Ovary (tissue), 9 donors: ENCODE results near the gene PFDN4. TPM values are rescaled to one million over a fixed set of nuclear protein-coding genes. Genes with fewer than 3 reads are reported as not detected.

Source experiments
- DNase-seq, 5 donors: peaks; one replicate each; pipeline ENCODE4 v3.0.0-alpha.2; 2019 to 2020
- H3K27ac ChIP-seq, 2 donors: fragments of 200-600 bp; one replicate each; pipeline versions ENCODE4 v1.5.1 to v1.8.0; 2019 to 2022
- H3K27me3 ChIP-seq: fragments of 200-600 bp; one replicate; pipeline ENCODE4 v1.8.0; 2022
- H3K36me3 ChIP-seq: fragments of 200-600 bp; sonication (generic); one replicate; pipeline ENCODE4 v1.5.1; 2019
- H3K4me1 ChIP-seq: one replicate; pipeline ENCODE4 v1.8.1; 2013; ENCODE audit warnings: mild to moderate bottlenecking, moderate library complexity; ENCODE audit not compliant: insufficient read depth
- H3K4me3 ChIP-seq: fragments of 200-600 bp; sonication (generic); one replicate; pipeline ENCODE4 v1.5.1; 2017
- H3K9me3 ChIP-seq, 2 donors: fragments of 200-600 bp in 1 of 2; sonication (generic) in 1 of 2; one replicate each; pipeline versions ENCODE4 v1.5.1 to v1.8.1; 2013 to 2019; ENCODE audit warnings: mild to moderate bottlenecking in 1 of 2, moderate library complexity in 1 of 2
- EP300 ChIP-seq: sonication (generic); formaldehyde crosslinking; IDR thresholded peaks from one replicate; pipeline ENCODE4 v1.6.1; 2017; ENCODE audit warnings: antibody characterized with exemption
- POLR2A ChIP-seq: fragments of 450-650 bp; IDR thresholded peaks from one replicate; pipeline ENCODE4 v1.6.1; 2017; ENCODE audit warnings: antibody characterized with exemption, mild to moderate bottlenecking, moderate library complexity
- WGBS, 3 donors: extraction: QIAGEN DNeasy Blood & Tissue Kit in 1 of 3; methylation state at CpG; one replicate each; pipeline versions ENCODE4 v1.1.5 to v1.1.7; 2013 to 2017; 5-methylcytosine and 5-hydroxymethylcytosine counted together
- intact Hi-C, 4 donors: fragments of 100-400 bp; cut with DNase I; formaldehyde crosslinking; loops; one replicate each; pipeline versions ENCODE4 v1.11.0 to v1.15.1; 2022 to 2023
- polyA plus RNA-seq, 2 donors: library from polyadenylated mRNA; stranded (reverse); fragments of 200-250 nt in 1 of 2; fragments of 350-450 nt in 1 of 2; fragmentation: Illumina TruSeq in 1 of 2; extraction: RNeasy Lipid Tissue Mini Kit (QIAGEN cat#74804) in 1 of 2; gene quantifications; one replicate each; pipeline ENCODE4 v1.2.3, GENCODE V29; 2013 to 2014
- total RNA-seq, 7 donors: library from RNA; depleted of rRNA in 2 of 7; stranded (reverse); fragments of >200 nt in 2 of 7; fragmentation: NEBNext Ultra II Directional in 3 of 7; extraction: Animal tissue kit (Norgen Biotek cat#: 25700) in 3 of 7; gene quantifications; one replicate each; pipeline versions ENCODE4 v1.1.0 to v1.2.4, GENCODE V29; 2016 to 2023
- TF ChIP-seq, protein P1 (sequence below), 3 donors: fragments of 450-650 bp in 2 of 3; fragments of 200-600 bp in 1 of 3; IDR thresholded peaks; one replicate each; pipeline versions ENCODE4 v1.5.1 to v1.8.0; 2016 to 2022; ENCODE audit warnings: antibody characterized with exemption in 3 of 3, mild to moderate bottlenecking in 1 of 3
- donor health status: DM: no; HTN: no; CAD: no; lungs with moderate emphysema.
- donor health status: DM: no; HTN: no; CAD: no.
- donor health status: Bipolar disorder and iron deficiency.
- donor health status: DM: yes; HTN: yes; CAD: no.
- donor health status: DM: no; HTN: no; CAD: no.
- donor health status: DM: yes; HTN: yes; CAD: no.

The PFDN4 gene
- total and polyA plus RNA-seq, 9 donors = 22.2 to 168 (median 33.8) TPM

DNA sequence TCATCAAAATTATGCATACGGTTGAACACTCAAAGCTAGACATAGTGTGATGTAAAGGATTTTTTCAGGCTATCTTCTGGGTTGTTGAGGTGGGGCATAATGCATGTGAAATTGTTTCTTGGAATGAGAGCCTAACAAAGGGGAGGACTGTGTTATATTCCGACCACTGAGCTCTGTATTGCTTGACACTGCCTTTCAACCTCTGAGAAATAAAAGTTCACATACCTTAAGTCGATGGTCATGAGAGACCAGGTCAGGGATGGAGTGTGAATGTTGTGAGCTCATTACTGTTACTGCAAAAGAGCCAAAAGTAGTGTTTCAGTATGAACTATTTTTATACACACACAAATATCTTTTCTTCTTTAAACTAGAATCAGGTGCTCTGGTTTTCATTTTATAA lies 5.0 kb downstream of the PFDN4 start:
- Histone ChIP-seq H3K36me3 (no peaks in the 10 kb centered on the region), H3K27ac (no peak overlapping the region), H3K4me3 (no peak overlapping the region), H3K27me3 (no peaks in the 10 kb centered on the region), H3K9me3 (no peaks in the 10 kb centered on the region), H3K4me1 (peaks cover 9% of the 10 kb centered on the region)
- intact Hi-C loops = no loop called here
- WGBS, 3 donors = 90 to 92% (median 90%) methylated on average over 3 of the region's 3 CpGs
- TF ChIP-seq, protein P1, sequence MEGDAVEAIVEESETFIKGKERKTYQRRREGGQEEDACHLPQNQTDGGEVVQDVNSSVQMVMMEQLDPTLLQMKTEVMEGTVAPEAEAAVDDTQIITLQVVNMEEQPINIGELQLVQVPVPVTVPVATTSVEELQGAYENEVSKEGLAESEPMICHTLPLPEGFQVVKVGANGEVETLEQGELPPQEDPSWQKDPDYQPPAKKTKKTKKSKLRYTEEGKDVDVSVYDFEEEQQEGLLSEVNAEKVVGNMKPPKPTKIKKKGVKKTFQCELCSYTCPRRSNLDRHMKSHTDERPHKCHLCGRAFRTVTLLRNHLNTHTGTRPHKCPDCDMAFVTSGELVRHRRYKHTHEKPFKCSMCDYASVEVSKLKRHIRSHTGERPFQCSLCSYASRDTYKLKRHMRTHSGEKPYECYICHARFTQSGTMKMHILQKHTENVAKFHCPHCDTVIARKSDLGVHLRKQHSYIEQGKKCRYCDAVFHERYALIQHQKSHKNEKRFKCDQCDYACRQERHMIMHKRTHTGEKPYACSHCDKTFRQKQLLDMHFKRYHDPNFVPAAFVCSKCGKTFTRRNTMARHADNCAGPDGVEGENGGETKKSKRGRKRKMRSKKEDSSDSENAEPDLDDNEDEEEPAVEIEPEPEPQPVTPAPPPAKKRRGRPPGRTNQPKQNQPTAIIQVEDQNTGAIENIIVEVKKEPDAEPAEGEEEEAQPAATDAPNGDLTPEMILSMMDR (IDR thresholded peaks at IDR 0.05) = no peak
- TF ChIP-seq EP300 = no peak
- TF ChIP-seq POLR2A = no peak
- no peak for DNase-seq

DNA sequence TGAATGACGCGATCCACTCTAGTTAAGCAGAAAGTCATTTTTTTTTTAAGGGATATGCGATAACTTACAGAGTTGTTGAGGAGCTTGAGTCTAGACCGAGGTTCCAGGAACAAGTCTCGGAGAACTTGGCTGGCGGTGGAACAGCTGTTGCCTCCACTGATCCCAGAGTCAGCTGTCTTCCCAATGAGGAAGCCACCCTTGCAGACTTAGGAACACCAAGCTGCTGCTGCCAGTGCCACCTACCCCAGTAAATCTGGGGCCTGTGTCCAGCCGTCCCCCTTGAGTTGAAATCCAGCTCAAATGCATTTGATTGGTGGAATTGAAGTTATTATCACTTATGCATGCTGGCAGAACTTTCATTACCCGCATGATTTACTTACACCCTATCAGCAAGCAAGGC lies 6.7 kb downstream of the PFDN4 start:
- TF ChIP-seq POLR2A (no peak), EP300 (no peak)
- TF ChIP-seq, protein P1 (IDR thresholded peaks at IDR 0.05) = no peak
- 92 to 93% (median 93%) methylated on average over 8 of the region's 8 CpGs for WGBS, 3 donors
- no peak overlapping the region for H3K27ac ChIP-seq
- no peak for DNase-seq
- no peak overlapping the region for H3K4me3 ChIP-seq
- intact Hi-C loops = no loop called here
- no peaks in the 10 kb centered on the region for H3K27me3 ChIP-seq
- H3K9me3 ChIP-seq = no peaks in the 10 kb centered on the region
- H3K36me3 ChIP-seq = no peaks in the 10 kb centered on the region
- peaks cover 6% of the 10 kb centered on the region for H3K4me1 ChIP-seq

DNA sequence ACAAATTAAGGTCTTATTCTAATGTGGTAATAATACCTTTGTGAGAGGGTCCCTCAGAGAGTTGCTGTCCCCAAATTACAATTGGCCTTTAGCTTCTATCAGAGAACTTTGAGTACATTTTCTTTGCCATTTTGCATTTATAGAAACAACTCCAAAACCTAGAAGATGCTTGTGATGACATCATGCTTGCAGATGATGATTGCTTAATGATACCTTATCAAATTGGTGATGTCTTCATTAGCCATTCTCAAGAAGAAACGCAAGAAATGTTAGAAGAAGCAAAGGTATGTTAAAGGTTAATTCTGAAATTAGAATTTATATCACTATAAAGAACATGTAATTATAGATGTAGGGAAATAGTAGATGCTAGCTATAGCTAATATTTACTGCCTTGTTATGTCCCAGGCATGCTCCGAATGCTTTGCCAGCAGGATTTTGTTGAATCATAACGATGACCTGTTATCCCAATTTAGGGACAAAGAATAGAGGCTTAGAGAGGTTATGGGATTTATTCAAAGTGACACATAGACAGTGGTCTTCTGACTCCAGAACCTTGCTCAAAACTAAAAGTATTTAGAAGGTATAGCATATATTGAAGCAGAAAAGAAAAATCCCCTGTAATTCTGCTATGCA lies 7.4 kb downstream of the PFDN4 start:
- Histone ChIP-seq H3K27ac (no peak overlapping the region), H3K27me3 (no peaks in the 10 kb centered on the region), H3K4me1 (peaks cover 1% of the 10 kb centered on the region), H3K4me3 (no peak overlapping the region), H3K36me3 (no peaks in the 10 kb centered on the region), H3K9me3 (no peaks in the 10 kb centered on the region)
- DNase-seq = no peak
- no peak for TF ChIP-seq EP300
- TF ChIP-seq POLR2A = no peak
- TF ChIP-seq, protein P1 (IDR thresholded peaks at IDR 0.05) = no peak
- 89 to 93% (median 93%) methylated on average over 3 of the region's 3 CpGs for WGBS, 3 donors
- intact Hi-C loops = no loop called here

DNA sequence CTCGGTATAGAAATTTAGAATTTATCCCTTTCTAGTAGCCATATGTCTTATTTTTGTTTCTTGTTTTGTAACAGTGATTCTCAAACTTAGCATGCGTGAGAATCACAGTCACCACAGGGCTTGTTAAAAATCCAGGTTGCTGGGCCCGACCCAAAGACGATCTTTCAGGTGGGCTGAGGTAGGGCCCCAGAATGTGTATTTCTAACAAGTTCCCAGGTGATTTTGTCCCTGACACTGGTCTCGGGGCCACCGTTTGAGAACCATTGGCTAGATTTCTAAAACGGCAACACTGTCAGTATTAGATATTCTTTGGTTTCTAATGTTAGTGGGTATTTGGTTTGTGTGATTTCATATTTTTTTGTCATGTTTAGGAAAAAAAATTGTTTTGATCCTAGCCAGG lies 9.9 kb downstream of the PFDN4 start:
- Histone ChIP-seq H3K4me3 (no peak overlapping the region), H3K4me1 (peaks cover 1% of the 10 kb centered on the region), H3K9me3 (no peaks in the 10 kb centered on the region), H3K27ac (no peak overlapping the region), H3K27me3 (no peaks in the 10 kb centered on the region), H3K36me3 (no peaks in the 10 kb centered on the region)
- WGBS, 3 donors = 79 to 89% (median 83%) methylated on average over 7 of the region's 7 CpGs
- no peak for DNase-seq
- TF ChIP-seq EP300 = no peak
- TF ChIP-seq, protein P1 (IDR thresholded peaks at IDR 0.05) = no peak
- TF ChIP-seq POLR2A = no peak
- intact Hi-C loops = no loop called here
